Measurements from ENCODE around the gene BMPER.
"Not testable (repeated sequence)": the region's sequence is repeated elsewhere in the genome, so short reads cannot be mapped to it uniquely, and the experiment has no call there.

The BMPER gene

GRCh38 chr7:34168013-34168412 is 262.7 kb downstream of the BMPER start:
- 92 to 95% methylated on average over 5 to 7 of the region's 8 CpGs for WGBS, 2 experiments (ENCODE audit: insufficient coverage in 2 of 2)
- no peaks in the 10 kb centered on the region for H3K36me3 ChIP-seq (ENCODE audit: control insufficient read depth, insufficient read depth, low read length)
- H3K4me3 ChIP-seq (ENCODE audit: extremely low read depth, insufficient read depth, low read length, poor library complexity, severe bottlenecking), result no peak overlapping the region
- no peak overlapping the region for H3K27ac ChIP-seq (ENCODE audit: low read depth, low read length, severe bottlenecking)
- H3K4me1 ChIP-seq (ENCODE audit: control insufficient read depth, insufficient read depth, low read length, poor library complexity, severe bottlenecking), result no peaks in the 10 kb centered on the region
- H3K9me3 ChIP-seq (ENCODE audit: control insufficient read depth, low read length), result no peaks in the 10 kb centered on the region

GRCh38 chr7:34174688-34175616 is 269.6 kb downstream of the BMPER start:
- H3K27ac ChIP-seq (ENCODE audit: low read depth, low read length, severe bottlenecking); H3K4me1 ChIP-seq (ENCODE audit: control insufficient read depth, insufficient read depth, low read length, poor library complexity, severe bottlenecking); H3K4me3 ChIP-seq (ENCODE audit: extremely low read depth, insufficient read depth, low read length, poor library complexity, severe bottlenecking); H3K9me3 ChIP-seq (ENCODE audit: control insufficient read depth, low read length); H3K36me3 ChIP-seq (ENCODE audit: control insufficient read depth, insufficient read depth, low read length): not testable (repeated sequence)
- WGBS, 2 experiments (ENCODE audit: insufficient coverage in 2 of 2), result 70 to 78% methylated on average over 24 of the region's 32 CpGs

- 80% methylated on average over 1 of the region's 3 CpGs; no CpG with 5 or more reads in 1 of the 2 experiments for WGBS, 2 experiments (ENCODE audit: insufficient coverage in 2 of 2)
- no peak overlapping the region for H3K27ac ChIP-seq (ENCODE audit: low read depth, low read length, severe bottlenecking)
These were observed 270.5 kb downstream of the BMPER start for GRCh38 chr7:34175837-34176236.

GRCh38 chr7:34177476-34177875 is 272.1 kb downstream of the BMPER start:
- no CpG with 5 or more reads among the region's 3 CpGs for WGBS, 2 experiments (ENCODE audit: insufficient coverage in 2 of 2)
- H3K4me1 ChIP-seq (ENCODE audit: control insufficient read depth, insufficient read depth, low read length, poor library complexity, severe bottlenecking), result no peaks in the 10 kb centered on the region
- H3K4me3 ChIP-seq (ENCODE audit: extremely low read depth, insufficient read depth, low read length, poor library complexity, severe bottlenecking), result no peak overlapping the region
- H3K36me3 ChIP-seq (ENCODE audit: control insufficient read depth, insufficient read depth, low read length), result no peaks in the 10 kb centered on the region
- no peaks in the 10 kb centered on the region for H3K9me3 ChIP-seq (ENCODE audit: control insufficient read depth, low read length)
- no peak overlapping the region for H3K27ac ChIP-seq (ENCODE audit: low read depth, low read length, severe bottlenecking)

More at GRCh38 chr7:34175837-34176236, 270.5 kb downstream of the BMPER start:
- no peak overlapping the region for H3K4me3 ChIP-seq (ENCODE audit: extremely low read depth, insufficient read depth, low read length, poor library complexity, severe bottlenecking)
- no peaks in the 10 kb centered on the region for H3K36me3 ChIP-seq (ENCODE audit: control insufficient read depth, insufficient read depth, low read length)
- no peaks in the 10 kb centered on the region for H3K9me3 ChIP-seq (ENCODE audit: control insufficient read depth, low read length)
- H3K4me1 ChIP-seq (ENCODE audit: control insufficient read depth, insufficient read depth, low read length, poor library complexity, severe bottlenecking), result no peaks in the 10 kb centered on the region

- WGBS, 2 experiments (ENCODE audit: insufficient coverage in 2 of 2), result 85 to 89% methylated on average over 3 of the region's 3 CpGs
- Histone ChIP-seq H3K4me1 (ENCODE audit: control insufficient read depth, insufficient read depth, low read length, poor library complexity, severe bottlenecking) (peaks cover 14% of the 10 kb centered on the region), H3K4me3 (ENCODE audit: extremely low read depth, insufficient read depth, low read length, poor library complexity, severe bottlenecking) (no peak overlapping the region)
These were observed 276.1 kb downstream of the BMPER start for GRCh38 chr7:34181271-34181958.

GRCh38 chr7:34184466-34184865 is 279.1 kb downstream of the BMPER start:
- Histone ChIP-seq H3K4me1 (ENCODE audit: control insufficient read depth, insufficient read depth, low read length, poor library complexity, severe bottlenecking) (peaks cover 14% of the 10 kb centered on the region), H3K4me3 (ENCODE audit: extremely low read depth, insufficient read depth, low read length, poor library complexity, severe bottlenecking) (no peak overlapping the region), H3K36me3 (ENCODE audit: control insufficient read depth, insufficient read depth, low read length) (no peaks in the 10 kb centered on the region), H3K9me3 (ENCODE audit: control insufficient read depth, low read length) (no peaks in the 10 kb centered on the region), H3K27ac (ENCODE audit: low read depth, low read length, severe bottlenecking) (no peak overlapping the region)
- WGBS, 2 experiments (ENCODE audit: insufficient coverage in 2 of 2), result no CpG with 5 or more reads among the region's 1 CpG

More at GRCh38 chr7:34181271-34181958, 276.1 kb downstream of the BMPER start:
- Histone ChIP-seq H3K27ac (ENCODE audit: low read depth, low read length, severe bottlenecking) (no peak overlapping the region), H3K36me3 (ENCODE audit: control insufficient read depth, insufficient read depth, low read length) (no peaks in the 10 kb centered on the region), H3K9me3 (ENCODE audit: control insufficient read depth, low read length) (no peaks in the 10 kb centered on the region)

- WGBS, 2 experiments (ENCODE audit: insufficient coverage in 2 of 2), result 80% methylated on average over 1 of the region's 2 CpGs; no CpG with 5 or more reads in 1 of the 2 experiments
- no peak overlapping the region for H3K27ac ChIP-seq (ENCODE audit: low read depth, low read length, severe bottlenecking)
- peaks cover 14% of the 10 kb centered on the region for H3K4me1 ChIP-seq (ENCODE audit: control insufficient read depth, insufficient read depth, low read length, poor library complexity, severe bottlenecking)
- no peaks in the 10 kb centered on the region for H3K36me3 ChIP-seq (ENCODE audit: control insufficient read depth, insufficient read depth, low read length)
- H3K4me3 ChIP-seq (ENCODE audit: extremely low read depth, insufficient read depth, low read length, poor library complexity, severe bottlenecking), result no peak overlapping the region
- H3K9me3 ChIP-seq (ENCODE audit: control insufficient read depth, low read length), result no peaks in the 10 kb centered on the region
These were observed 282.5 kb downstream of the BMPER start for GRCh38 chr7:34187798-34188307.

- 67 to 80% methylated on average over 1 of the region's 3 CpGs for WGBS, 2 experiments (ENCODE audit: insufficient coverage in 2 of 2)
- H3K27ac ChIP-seq (ENCODE audit: low read depth, low read length, severe bottlenecking), result no peak overlapping the region
- no peaks in the 10 kb centered on the region for H3K9me3 ChIP-seq (ENCODE audit: control insufficient read depth, low read length)
- H3K36me3 ChIP-seq (ENCODE audit: control insufficient read depth, insufficient read depth, low read length), result no peaks in the 10 kb centered on the region
- H3K4me3 ChIP-seq (ENCODE audit: extremely low read depth, insufficient read depth, low read length, poor library complexity, severe bottlenecking), result no peak overlapping the region
- peaks cover 10% of the 10 kb centered on the region for H3K4me1 ChIP-seq (ENCODE audit: control insufficient read depth, insufficient read depth, low read length, poor library complexity, severe bottlenecking)
These were observed 283.7 kb downstream of the BMPER start for GRCh38 chr7:34189031-34189430.

- no peak overlapping the region for H3K27ac ChIP-seq (ENCODE audit: low read depth, low read length, severe bottlenecking)
- 83 to 92% methylated on average over 4 of the region's 4 CpGs for WGBS, 2 experiments (ENCODE audit: insufficient coverage in 2 of 2)
- no peaks in the 10 kb centered on the region for H3K9me3 ChIP-seq (ENCODE audit: control insufficient read depth, low read length)
- H3K4me3 ChIP-seq (ENCODE audit: extremely low read depth, insufficient read depth, low read length, poor library complexity, severe bottlenecking), result no peak overlapping the region
- H3K4me1 ChIP-seq (ENCODE audit: control insufficient read depth, insufficient read depth, low read length, poor library complexity, severe bottlenecking), result no peaks in the 10 kb centered on the region
- H3K36me3 ChIP-seq (ENCODE audit: control insufficient read depth, insufficient read depth, low read length), result no peaks in the 10 kb centered on the region
These were observed 285.0 kb downstream of the BMPER start for GRCh38 chr7:34190299-34190698.

GRCh38 chr7:34191162-34191561 is 285.8 kb downstream of the BMPER start:
- H3K4me1 ChIP-seq (ENCODE audit: control insufficient read depth, insufficient read depth, low read length, poor library complexity, severe bottlenecking), result no peaks in the 10 kb centered on the region
- 91 to 96% methylated on average over 8 of the region's 8 CpGs for WGBS, 2 experiments (ENCODE audit: insufficient coverage in 2 of 2)
- no peaks in the 10 kb centered on the region for H3K9me3 ChIP-seq (ENCODE audit: control insufficient read depth, low read length)
- no peak overlapping the region for H3K27ac ChIP-seq (ENCODE audit: low read depth, low read length, severe bottlenecking)
- H3K36me3 ChIP-seq (ENCODE audit: control insufficient read depth, insufficient read depth, low read length), result no peaks in the 10 kb centered on the region
- H3K4me3 ChIP-seq (ENCODE audit: extremely low read depth, insufficient read depth, low read length, poor library complexity, severe bottlenecking), result no peak overlapping the region
